Suprapubic skin (tissue), 4 donors: ENCODE results near the gene PDE4B. TPM values are rescaled to one million over a fixed set of nuclear protein-coding genes. Genes with fewer than 3 reads are reported as not detected.
"Not testable (repeated sequence)": the region's sequence is repeated elsewhere in the genome, so short reads cannot be mapped to it uniquely, and the experiment has no call there.

ENCODE experiments used
- DNase-seq, 2 donors: peaks; one replicate each; pipeline ENCODE4 v3.0.0-alpha.2; 2019; ENCODE audit warnings: low spot score in 2 of 2
- H3K27ac ChIP-seq: fragments of 200-600 bp; sonication (generic); one replicate; pipeline ENCODE4 v1.5.1; 2019
- H3K27me3 ChIP-seq: fragments of 200-600 bp; sonication (generic); one replicate; pipeline ENCODE4 v1.5.1; 2019
- H3K36me3 ChIP-seq: fragments of 200-600 bp; sonication (generic); one replicate; pipeline ENCODE4 v1.5.1; 2019
- H3K4me1 ChIP-seq: fragments of 200-600 bp; sonication (generic); one replicate; pipeline ENCODE4 v1.5.1; 2019
- H3K4me3 ChIP-seq: fragments of 200-600 bp; sonication (generic); one replicate; pipeline ENCODE4 v1.5.1; 2019; ENCODE audit warnings: mild to moderate bottlenecking
- H3K9me3 ChIP-seq: fragments of 200-600 bp; sonication (generic); one replicate; pipeline ENCODE4 v1.5.1; 2019
- EP300 ChIP-seq: sonication (generic); formaldehyde crosslinking; IDR thresholded peaks from one replicate; pipeline ENCODE4 v1.6.1; 2017; ENCODE audit warnings: antibody characterized with exemption
- POLR2A ChIP-seq, 2 donors: fragments of 450-650 bp; IDR thresholded peaks; one replicate each; pipeline ENCODE4 v1.6.1; 2017; ENCODE audit warnings: antibody characterized with exemption in 2 of 2, mild to moderate bottlenecking in 2 of 2, moderate library complexity in 2 of 2
- POLR2AphosphoS5 ChIP-seq, 3 donors: sonication (generic); formaldehyde crosslinking; IDR thresholded peaks; one replicate each; pipeline ENCODE4 v1.6.1; 2017; ENCODE audit warnings: antibody characterized with exemption in 3 of 3
- whole genome bisulfite sequencing: methylation state at CpG from one replicate; pipeline ENCODE4 v1.1.5; 2018; 5-methylcytosine and 5-hydroxymethylcytosine counted together
- total RNA-seq, 4 donors: library from RNA; depleted of rRNA; stranded (reverse); fragments of >200 nt; gene quantifications; one replicate each; pipeline ENCODE4 v1.1.0, GENCODE V29; 2016
- TF ChIP-seq, protein P1 (sequence below), 2 donors: fragments of 200-600 bp in 1 of 2; fragments of 450-650 bp in 1 of 2; sonication (generic) in 1 of 2; IDR thresholded peaks; one replicate each; pipeline ENCODE4 v1.5.1; 2016 to 2019; ENCODE audit warnings: antibody characterized with exemption in 2 of 2, mild to moderate bottlenecking in 1 of 2, moderate library complexity in 1 of 2

The PDE4B gene
- total RNA-seq, 4 donors from 2014 or later, result 14.2 to 27.6 (median 16.7) TPM

- no peak for DNase-seq
- Histone ChIP-seq H3K9me3 (no peaks in the 10 kb centered on the region), H3K4me1 (no peaks in the 10 kb centered on the region), H3K36me3 (no peaks in the 10 kb centered on the region), H3K27me3 (no peaks in the 10 kb centered on the region), H3K4me3 (no peak overlapping the region), H3K27ac (no peak overlapping the region)
- TF ChIP-seq, protein P1, sequence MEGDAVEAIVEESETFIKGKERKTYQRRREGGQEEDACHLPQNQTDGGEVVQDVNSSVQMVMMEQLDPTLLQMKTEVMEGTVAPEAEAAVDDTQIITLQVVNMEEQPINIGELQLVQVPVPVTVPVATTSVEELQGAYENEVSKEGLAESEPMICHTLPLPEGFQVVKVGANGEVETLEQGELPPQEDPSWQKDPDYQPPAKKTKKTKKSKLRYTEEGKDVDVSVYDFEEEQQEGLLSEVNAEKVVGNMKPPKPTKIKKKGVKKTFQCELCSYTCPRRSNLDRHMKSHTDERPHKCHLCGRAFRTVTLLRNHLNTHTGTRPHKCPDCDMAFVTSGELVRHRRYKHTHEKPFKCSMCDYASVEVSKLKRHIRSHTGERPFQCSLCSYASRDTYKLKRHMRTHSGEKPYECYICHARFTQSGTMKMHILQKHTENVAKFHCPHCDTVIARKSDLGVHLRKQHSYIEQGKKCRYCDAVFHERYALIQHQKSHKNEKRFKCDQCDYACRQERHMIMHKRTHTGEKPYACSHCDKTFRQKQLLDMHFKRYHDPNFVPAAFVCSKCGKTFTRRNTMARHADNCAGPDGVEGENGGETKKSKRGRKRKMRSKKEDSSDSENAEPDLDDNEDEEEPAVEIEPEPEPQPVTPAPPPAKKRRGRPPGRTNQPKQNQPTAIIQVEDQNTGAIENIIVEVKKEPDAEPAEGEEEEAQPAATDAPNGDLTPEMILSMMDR (IDR thresholded peaks at IDR 0.05), result no peak
- TF ChIP-seq POLR2A (IDR thresholded peaks at IDR 0.05), result no peak
- no peak for TF ChIP-seq EP300
- TF ChIP-seq POLR2AphosphoS5 (IDR thresholded peaks at IDR 0.05), result no peak
Observed at GRCh38 chr1:65995928-65996327, 203.2 kb downstream of the PDE4B start.

DNA sequence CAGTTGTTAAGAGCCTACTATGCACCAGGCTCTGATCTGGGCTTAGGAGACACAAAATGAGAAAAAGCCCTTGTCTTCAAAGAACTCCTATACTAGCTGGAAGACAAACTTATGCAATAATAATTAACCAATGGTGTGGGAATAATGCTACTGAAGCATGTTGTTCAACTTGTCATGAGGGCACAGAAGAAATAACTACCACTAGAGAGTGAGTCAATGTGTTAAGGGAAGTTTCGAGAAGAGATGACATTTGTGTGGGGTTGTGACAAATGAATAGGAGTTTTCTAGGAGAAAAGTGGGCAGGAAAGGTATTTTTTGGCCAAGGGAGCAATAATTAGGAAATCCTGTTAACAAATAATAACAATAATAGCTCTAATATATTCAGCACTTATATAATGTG, 205.0 kb downstream of the PDE4B start:
- Histone ChIP-seq H3K27ac (no peak overlapping the region), H3K4me3 (no peak overlapping the region), H3K9me3 (no peaks in the 10 kb centered on the region), H3K36me3 (no peaks in the 10 kb centered on the region), H3K27me3 (no peaks in the 10 kb centered on the region), H3K4me1 (no peaks in the 10 kb centered on the region)
- WGBS, result 85% methylated on average over 1 of the region's 1 CpG
- no peak for DNase-seq
- TF ChIP-seq, protein P1 (IDR thresholded peaks at IDR 0.05), result no peak
- TF ChIP-seq POLR2AphosphoS5 (IDR thresholded peaks at IDR 0.05) (no peak), EP300 (no peak), POLR2A (IDR thresholded peaks at IDR 0.05) (no peak)

- 87% methylated on average over 6 of the region's 6 CpGs for WGBS
- Histone ChIP-seq H3K36me3 (no peaks in the 10 kb centered on the region), H3K27ac (no peak overlapping the region), H3K9me3 (no peaks in the 10 kb centered on the region), H3K4me3 (no peak overlapping the region), H3K27me3 (no peaks in the 10 kb centered on the region), H3K4me1 (no peaks in the 10 kb centered on the region)
- no peak for DNase-seq
- TF ChIP-seq EP300 (no peak), POLR2A (IDR thresholded peaks at IDR 0.05) (no peak), POLR2AphosphoS5 (IDR thresholded peaks at IDR 0.05) (no peak)
- TF ChIP-seq, protein P1 (IDR thresholded peaks at IDR 0.05), result no peak
Observed at GRCh38 chr1:65998763-65999583, 206.3 kb downstream of the PDE4B start.

GRCh38 chr1:66000033-66000637, 207.4 kb downstream of the PDE4B start:
- no peak for DNase-seq
- Histone ChIP-seq H3K27me3 (no peaks in the 10 kb centered on the region), H3K9me3 (no peaks in the 10 kb centered on the region), H3K4me1 (no peaks in the 10 kb centered on the region), H3K36me3 (no peaks in the 10 kb centered on the region), H3K4me3 (no peak overlapping the region), H3K27ac (no peak overlapping the region)
- no peak for TF ChIP-seq EP300
- TF ChIP-seq, protein P1 (IDR thresholded peaks at IDR 0.05), result no peak
- TF ChIP-seq POLR2AphosphoS5 (IDR thresholded peaks at IDR 0.05), result no peak
- TF ChIP-seq POLR2A (IDR thresholded peaks at IDR 0.05), result no peak
- 33% methylated on average over 1 of the region's 1 CpG for WGBS

DNA sequence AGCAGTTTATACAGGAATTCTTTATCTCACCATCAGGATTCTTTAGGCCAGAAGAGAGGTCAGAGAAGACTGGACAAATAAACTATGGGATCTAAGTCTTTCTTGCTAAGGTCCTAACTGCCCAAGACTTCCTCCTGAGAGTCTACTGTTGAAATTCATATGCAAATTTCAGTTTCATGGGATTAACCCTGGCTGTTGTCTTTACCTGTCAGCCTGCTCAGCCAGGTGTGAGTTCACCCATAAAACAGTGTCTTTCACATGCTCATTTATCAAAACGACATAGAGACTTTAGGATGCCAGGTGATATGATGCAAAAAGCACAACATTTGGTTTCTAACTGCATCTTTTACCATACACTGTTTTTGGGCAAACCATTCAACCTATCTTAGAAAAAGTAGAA, 211.0 kb downstream of the PDE4B start:
- no peaks in the 10 kb centered on the region for H3K4me1 ChIP-seq
- TF ChIP-seq EP300 (no peak), POLR2AphosphoS5 (IDR thresholded peaks at IDR 0.05) (no peak), POLR2A (IDR thresholded peaks at IDR 0.05) (no peak)
- TF ChIP-seq, protein P1 (IDR thresholded peaks at IDR 0.05), result no peak
- H3K27ac ChIP-seq, result no peak overlapping the region
- no peaks in the 10 kb centered on the region for H3K9me3 ChIP-seq
- DNase-seq, result no peak
- H3K36me3 ChIP-seq, result no peaks in the 10 kb centered on the region
- H3K27me3 ChIP-seq, result no peaks in the 10 kb centered on the region
- no peak overlapping the region for H3K4me3 ChIP-seq
- 7% methylated on average over 1 of the region's 1 CpG for WGBS

DNA sequence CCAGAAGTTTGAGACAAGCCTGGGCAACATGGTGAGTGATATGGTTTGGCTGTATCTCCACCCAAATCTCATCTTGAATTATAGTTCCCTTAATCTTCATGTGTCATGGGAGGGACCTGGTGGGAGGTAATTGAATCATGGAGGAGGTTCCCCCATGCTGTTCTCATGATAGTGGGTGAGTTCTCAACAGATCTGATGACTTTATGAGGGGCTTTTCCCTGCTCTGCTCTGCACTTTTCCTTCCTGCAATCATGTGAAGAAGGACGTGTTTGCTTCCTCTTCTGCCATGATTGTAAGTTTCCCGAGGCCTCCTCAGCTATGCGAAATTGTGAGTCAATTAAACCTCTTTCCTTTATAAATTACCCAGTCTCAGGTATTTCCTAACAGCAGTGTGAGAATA, 213.8 kb downstream of the PDE4B start:
- H3K4me1 ChIP-seq, H3K4me3 ChIP-seq, H3K27me3 ChIP-seq, H3K9me3 ChIP-seq, H3K36me3 ChIP-seq, DNase-seq, H3K27ac ChIP-seq: not testable (repeated sequence)
- whole genome bisulfite sequencing, result 73% methylated on average over 3 of the region's 3 CpGs
